Measurements from ENCODE around the gene PCGF3.
"Not testable (repeated sequence)": the region's sequence is repeated elsewhere in the genome, so short reads cannot be mapped to it uniquely, and the experiment has no call there.

Gene PCGF3

DNA sequence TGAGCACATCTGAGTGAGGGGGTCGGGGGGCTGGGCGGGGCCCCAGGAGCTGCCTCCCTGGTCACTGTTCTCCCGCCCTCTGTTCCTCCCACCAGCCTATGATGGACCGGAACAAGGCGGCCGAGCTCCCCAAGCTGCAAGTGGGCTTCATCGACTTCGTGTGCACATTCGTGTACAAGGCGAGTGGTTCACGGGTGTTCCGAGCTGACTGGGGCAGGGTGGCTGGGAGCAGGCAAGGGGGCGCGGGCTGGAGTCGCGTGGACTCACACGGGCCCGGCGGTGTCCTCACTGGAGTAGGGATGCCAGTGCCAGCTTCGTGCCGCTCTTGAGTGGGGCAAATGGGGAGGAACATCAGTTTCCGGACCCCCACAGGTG, 39.2 kb upstream of the PCGF3 start:
- H3K9me3 ChIP-seq: no peaks in the 10 kb centered on the region
- H3K4me3 ChIP-seq: no peak overlapping the region
- no peak for DNase-seq
- intact Hi-C loops (cut with DNase I; ENCODE audit: low total_unique reads): no loop called here
- peaks cover 7 to 12% (median 8%) of the 10 kb centered on the region in 3 donors for H3K36me3 ChIP-seq
- peaks cover 0 to 41% of the 10 kb centered on the region in 2 donors for H3K27me3 ChIP-seq
- H3K4me1 ChIP-seq: peaks cover 0 to 12% (median 9%) of the 10 kb centered on the region in 4 donors
- no peak for TF ChIP-seq CTCF (IDR thresholded peaks at IDR 0.05)
- no peak overlapping the region for H3K27ac ChIP-seq

DNA sequence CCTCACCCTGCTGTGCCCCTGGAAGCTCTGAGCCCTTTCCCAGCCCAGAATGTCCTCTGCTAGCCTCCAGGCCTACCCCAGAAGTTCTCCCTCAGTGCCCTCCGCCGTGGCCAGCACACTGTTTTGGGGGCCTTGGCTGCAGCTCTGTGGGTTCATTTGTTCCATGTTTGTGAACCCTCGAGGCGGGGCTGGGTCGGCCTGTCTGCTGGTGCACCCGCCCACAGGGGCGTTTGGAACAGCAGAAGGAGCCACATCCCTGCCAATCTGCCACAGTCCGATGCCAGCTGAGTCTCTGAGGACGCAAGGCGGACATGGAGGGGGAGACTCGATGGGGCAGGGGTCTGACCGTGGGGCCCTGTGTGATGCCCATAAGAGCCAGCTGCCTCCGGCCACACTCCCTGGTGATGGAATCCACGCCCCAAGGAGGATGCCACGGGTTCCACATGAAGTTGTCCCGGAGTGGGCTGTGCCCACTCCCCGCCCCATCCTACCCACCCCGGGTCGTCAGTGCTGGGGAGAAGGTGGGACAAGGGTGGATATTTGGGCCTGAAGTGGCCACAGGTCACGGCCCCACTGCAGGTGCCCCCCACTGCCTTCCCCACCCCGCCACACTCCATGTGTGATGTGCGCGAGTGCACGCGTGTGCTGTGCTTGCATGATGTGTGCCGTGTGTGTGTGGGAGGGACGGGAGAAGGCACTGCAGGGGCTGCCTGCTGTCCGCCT, 38.6 kb upstream of the PCGF3 start:
- no peak overlapping the region for H3K4me3 ChIP-seq
- DNase-seq: no peak
- no peaks in the 10 kb centered on the region for H3K9me3 ChIP-seq
- no peak overlapping the region for H3K27ac ChIP-seq
- intact Hi-C loops (cut with DNase I; ENCODE audit: low total_unique reads): no loop called here
- TF ChIP-seq CTCF (IDR thresholded peaks at IDR 0.05): no peak
- peaks cover 0 to 37% of the 10 kb centered on the region in 2 donors for H3K27me3 ChIP-seq
- peaks cover 0 to 12% (median 9%) of the 10 kb centered on the region in 4 donors for H3K4me1 ChIP-seq
- H3K36me3 ChIP-seq: peaks cover 12 to 17% (median 13%) of the 10 kb centered on the region in 3 donors

GRCh38 chr4:667545-667925, 38.1 kb upstream of the PCGF3 start:
- peaks cover 0 to 12% (median 9%) of the 10 kb centered on the region in 4 donors for H3K4me1 ChIP-seq
- H3K9me3 ChIP-seq: no peaks in the 10 kb centered on the region
- H3K4me3 ChIP-seq: no peak overlapping the region
- peaks cover 17 to 23% (median 19%) of the 10 kb centered on the region in 3 donors for H3K36me3 ChIP-seq
- DNase-seq: no peak
- no peak overlapping the region for H3K27ac ChIP-seq
- intact Hi-C loops (cut with DNase I; ENCODE audit: low total_unique reads): no loop called here
- peaks cover 0 to 32% of the 10 kb centered on the region in 2 donors for H3K27me3 ChIP-seq
- no peak for TF ChIP-seq CTCF (IDR thresholded peaks at IDR 0.05)

DNA sequence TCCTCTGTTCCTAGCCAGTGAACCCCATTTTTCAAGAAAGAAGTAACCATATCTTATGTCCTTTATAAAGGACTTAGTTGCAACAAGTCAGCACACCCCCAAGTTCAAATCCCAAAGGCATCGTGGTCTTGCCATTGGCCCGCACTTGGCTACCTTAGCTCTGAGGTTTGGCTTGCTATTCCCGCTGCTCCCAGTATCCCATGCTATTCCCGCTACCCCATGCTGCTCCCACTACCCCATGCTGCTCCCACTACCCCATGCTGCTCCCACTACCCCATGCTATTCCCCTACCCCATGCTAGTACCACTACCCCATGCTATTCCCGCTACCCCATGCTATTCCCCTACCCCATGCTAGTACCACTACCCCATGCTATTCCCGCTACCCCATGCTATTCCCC, 37.4 kb upstream of the PCGF3 start:
- peaks cover 0 to 25% of the 10 kb centered on the region in 2 donors for H3K27me3 ChIP-seq
- DNase-seq; H3K9me3 ChIP-seq; H3K4me3 ChIP-seq; intact Hi-C loops (cut with DNase I; ENCODE audit: low total_unique reads); H3K27ac ChIP-seq: not testable (repeated sequence)
- peaks cover 22 to 28% (median 24%) of the 10 kb centered on the region in 3 donors for H3K36me3 ChIP-seq
- H3K4me1 ChIP-seq: peaks cover 0 to 14% (median 11%) of the 10 kb centered on the region in 4 donors

DNA sequence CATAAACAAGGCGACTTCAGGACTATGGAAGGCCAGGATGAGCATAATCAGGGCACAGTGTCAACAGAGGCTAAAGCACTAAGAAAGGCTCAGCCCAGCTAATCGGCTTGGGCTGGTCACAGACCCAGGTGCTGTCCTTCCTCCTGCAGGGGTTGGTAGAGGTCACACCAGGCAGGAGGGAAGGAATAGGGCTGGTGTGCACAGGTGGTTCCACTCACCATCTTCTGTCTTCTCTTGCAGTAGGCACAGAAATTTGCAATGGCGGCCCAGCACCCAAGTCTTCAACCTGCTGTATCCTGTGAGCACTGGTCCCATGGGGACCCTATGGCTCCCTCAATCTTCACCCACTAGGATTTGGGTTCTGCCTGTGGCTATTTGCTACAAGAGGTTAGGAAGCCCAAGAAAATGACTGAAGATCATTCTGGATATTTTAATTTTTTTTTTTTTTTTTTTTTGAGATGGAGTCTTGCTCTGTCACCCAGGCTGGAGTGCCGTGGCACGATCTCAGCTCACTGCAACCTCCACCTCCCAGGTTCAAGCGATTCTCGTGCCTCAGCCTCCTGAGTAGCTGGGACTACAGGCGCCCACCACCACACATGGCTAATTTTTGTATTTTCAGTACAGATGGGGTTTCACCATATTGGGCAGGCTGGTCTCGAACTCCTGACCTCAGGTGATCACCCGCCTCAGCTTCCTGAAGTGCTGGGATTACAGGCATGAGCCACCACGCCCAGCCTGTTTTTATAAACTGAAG, 35.6 kb upstream of the PCGF3 start:
- H3K9me3 ChIP-seq, DNase-seq, H3K4me3 ChIP-seq, H3K27me3 ChIP-seq, H3K27ac ChIP-seq: not testable (repeated sequence)
- Histone ChIP-seq H3K4me1 (peaks cover 0 to 14% (median 10%) of the 10 kb centered on the region in 4 donors), H3K36me3 (peaks cover 22 to 28% (median 24%) of the 10 kb centered on the region in 3 donors)
- intact Hi-C loops (cut with DNase I; ENCODE audit: low total_unique reads): loop anchor here (10.0 kb wide), 3 partner anchors 115 to 335 kb away; partner anchors contain the start of gene ZNF141

GRCh38 chr4:671769-672168, 33.9 kb upstream of the PCGF3 start:
- intact Hi-C loops (cut with DNase I; ENCODE audit: low total_unique reads): loop anchor here (10.0 kb wide), 3 partner anchors 113 to 337 kb away; partner anchors contain the start of gene ZNF141
- Histone ChIP-seq H3K9me3 (no peaks in the 10 kb centered on the region), H3K4me3 (no peak overlapping the region), H3K27me3 (peaks cover 0 to 6% of the 10 kb centered on the region in 2 donors), H3K36me3 (peaks cover 22 to 28% (median 24%) of the 10 kb centered on the region in 3 donors), H3K4me1 (peaks cover 0 to 24% (median 17%) of the 10 kb centered on the region in 4 donors), H3K27ac (no peak overlapping the region)
- no peak for TF ChIP-seq CTCF (IDR thresholded peaks at IDR 0.05)
- no peak for DNase-seq
